DND-41 (cell line): Measurements from ENCODE around the gene COL4A1.

ENCODE experiments used
- ATAC-seq: fragments of 200-7000 bp; cut with Tn5 transposase; 3 replicates; pipeline ENCODE4 v1.9.1; 2021; ENCODE audit warnings: low read depth; ENCODE audit not compliant: insufficient read depth
- DNase-seq: peaks from one replicate; pipeline ENCODE4 v3.0.0-alpha.2; 2020
- H2AFZ ChIP-seq: 2 replicates; pipeline ENCODE4 v1.6.0; 2012; ENCODE audit warnings: low read depth, low read length
- H3K27ac ChIP-seq: 2 replicates; pipeline ENCODE4 v1.5.1; 2012; ENCODE audit warnings: low read length, inconsistent platforms
- H3K27me3 ChIP-seq: fragments of 200-600 bp; sonication (generic); 2 replicates; pipeline ENCODE4 v1.6.0; 2012; ENCODE audit warnings: low read length, mild to moderate bottlenecking, inconsistent platforms; ENCODE audit not compliant: insufficient read depth, poor library complexity
- H3K36me3 ChIP-seq: 2 replicates; pipeline ENCODE4 v1.5.1; 2012; ENCODE audit warnings: low read length, inconsistent platforms; ENCODE audit not compliant: insufficient read depth
- H3K4me1 ChIP-seq: 2 replicates; pipeline ENCODE4 v1.5.1; 2012; ENCODE audit warnings: mild to moderate bottlenecking, low read length; ENCODE audit not compliant: insufficient read depth
- H3K4me2 ChIP-seq: 2 replicates; pipeline ENCODE4 v1.6.0; 2012; ENCODE audit warnings: mild to moderate bottlenecking, moderate library complexity, low read length, inconsistent platforms; ENCODE audit not compliant: insufficient read depth
- H3K4me3 ChIP-seq, 2 experiments: fragments of 200-600 bp in 1 of 2; shearing (Covaris generic) in 1 of 2; 2 replicates each; pipeline ENCODE4 v1.5.1; 2012 to 2016; ENCODE audit warnings: inconsistent platforms in 2 of 2, low read length in 2 of 2, mild to moderate bottlenecking in 2 of 2, low read depth in 1 of 2, moderate library complexity in 1 of 2
- H3K79me2 ChIP-seq: 2 replicates; pipeline ENCODE4 v1.6.0; 2012; ENCODE audit warnings: low read length, inconsistent platforms; ENCODE audit not compliant: insufficient read depth
- H3K9ac ChIP-seq: 2 replicates; pipeline ENCODE4 v1.6.0; 2012; ENCODE audit warnings: low read depth, mild to moderate bottlenecking, inconsistent platforms, low read length, moderate library complexity
- H3K9me3 ChIP-seq: 2 replicates; pipeline ENCODE4 v1.5.1; 2012; ENCODE audit warnings: low read length, moderate library complexity, mild to moderate bottlenecking, inconsistent platforms; ENCODE audit not compliant: insufficient read depth, severe bottlenecking
- H4K20me1 ChIP-seq: 2 replicates; pipeline ENCODE4 v1.6.0; 2012; ENCODE audit warnings: low read length; ENCODE audit not compliant: insufficient read depth
- EZH2 ChIP-seq: IDR thresholded peaks from 3 replicates; pipeline ENCODE4 v1.6.1; 2012; ENCODE audit warnings: borderline replicate concordance, low read depth, mild to moderate bottlenecking, moderate library complexity, low read length, inconsistent platforms; ENCODE audit not compliant: severe bottlenecking
- TF ChIP-seq, protein P1 (sequence below): IDR thresholded peaks from 2 replicates; pipeline ENCODE4 v1.5.1; 2012; ENCODE audit warnings: borderline replicate concordance, low read length, moderate library complexity, mild to moderate bottlenecking; ENCODE audit not compliant: poor library complexity, severe bottlenecking; ENCODE audit errors: extremely low read depth

Gene COL4A1

DNA sequence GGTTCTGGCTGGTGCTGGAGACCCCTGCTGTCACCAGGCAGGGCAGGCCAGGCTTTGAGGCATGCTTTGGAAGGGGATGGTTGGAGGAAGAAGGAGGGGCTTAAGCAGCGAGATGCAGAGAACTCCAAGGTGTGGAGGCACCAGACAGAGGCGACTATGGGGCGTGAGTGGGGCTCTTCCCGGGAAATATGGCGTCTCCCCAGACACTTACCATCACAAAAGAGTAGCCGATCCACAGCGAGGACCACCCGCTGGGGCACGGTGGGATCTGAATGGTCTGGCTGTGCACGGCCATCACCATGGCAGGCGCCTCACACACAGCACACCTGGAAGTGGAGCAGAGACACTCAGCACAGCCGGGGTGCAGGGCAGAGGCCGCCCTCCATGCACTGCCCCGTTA lies 151.9 kb downstream of the COL4A1 start:
- H3K4me3 ChIP-seq = no peak overlapping the region
- TF ChIP-seq EZH2 = no peak
- TF ChIP-seq, protein P1, sequence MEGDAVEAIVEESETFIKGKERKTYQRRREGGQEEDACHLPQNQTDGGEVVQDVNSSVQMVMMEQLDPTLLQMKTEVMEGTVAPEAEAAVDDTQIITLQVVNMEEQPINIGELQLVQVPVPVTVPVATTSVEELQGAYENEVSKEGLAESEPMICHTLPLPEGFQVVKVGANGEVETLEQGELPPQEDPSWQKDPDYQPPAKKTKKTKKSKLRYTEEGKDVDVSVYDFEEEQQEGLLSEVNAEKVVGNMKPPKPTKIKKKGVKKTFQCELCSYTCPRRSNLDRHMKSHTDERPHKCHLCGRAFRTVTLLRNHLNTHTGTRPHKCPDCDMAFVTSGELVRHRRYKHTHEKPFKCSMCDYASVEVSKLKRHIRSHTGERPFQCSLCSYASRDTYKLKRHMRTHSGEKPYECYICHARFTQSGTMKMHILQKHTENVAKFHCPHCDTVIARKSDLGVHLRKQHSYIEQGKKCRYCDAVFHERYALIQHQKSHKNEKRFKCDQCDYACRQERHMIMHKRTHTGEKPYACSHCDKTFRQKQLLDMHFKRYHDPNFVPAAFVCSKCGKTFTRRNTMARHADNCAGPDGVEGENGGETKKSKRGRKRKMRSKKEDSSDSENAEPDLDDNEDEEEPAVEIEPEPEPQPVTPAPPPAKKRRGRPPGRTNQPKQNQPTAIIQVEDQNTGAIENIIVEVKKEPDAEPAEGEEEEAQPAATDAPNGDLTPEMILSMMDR = no peak
- no peaks in the 10 kb centered on the region for H4K20me1 ChIP-seq
- no peak overlapping the region for H3K9ac ChIP-seq
- no peak overlapping the region for H3K4me2 ChIP-seq
- no peak for DNase-seq
- no peaks in the 10 kb centered on the region for H3K79me2 ChIP-seq
- ATAC-seq = no peak
- H3K27me3 ChIP-seq = peaks cover 19% of the 10 kb centered on the region
- no peak overlapping the region for H2AFZ ChIP-seq
- H3K4me1 ChIP-seq = no peaks in the 10 kb centered on the region
- no peaks in the 10 kb centered on the region for H3K36me3 ChIP-seq
- no peaks in the 10 kb centered on the region for H3K9me3 ChIP-seq
- H3K27ac ChIP-seq = no peak overlapping the region

DNA sequence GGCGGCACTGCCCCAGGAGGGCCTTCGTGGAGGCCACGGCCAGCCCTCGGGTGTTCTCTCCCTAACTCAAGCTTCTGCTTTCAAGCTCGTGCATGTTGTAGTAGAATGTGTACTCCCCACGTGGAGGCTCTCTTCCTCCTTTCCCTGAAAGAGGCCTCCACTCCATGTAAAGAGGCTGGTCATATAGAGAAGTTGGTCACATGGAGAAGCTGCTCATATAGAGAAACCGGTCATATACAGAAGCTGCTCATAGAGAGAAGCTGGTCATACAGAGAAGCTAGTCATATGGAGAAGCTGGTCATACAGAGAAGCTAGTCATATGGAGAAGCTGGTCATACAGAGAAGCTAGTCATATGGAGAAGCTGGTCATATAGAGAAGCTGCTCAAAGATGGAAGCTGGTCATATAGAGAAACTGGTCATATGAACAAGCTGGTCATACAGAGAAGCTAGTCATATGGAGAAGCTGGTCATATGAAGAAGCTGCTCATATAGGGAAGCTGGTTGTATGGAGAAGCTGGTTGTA lies 152.5 kb downstream of the COL4A1 start:
- H2AFZ ChIP-seq = no peak overlapping the region
- H4K20me1 ChIP-seq = no peaks in the 10 kb centered on the region
- peaks cover 19% of the 10 kb centered on the region for H3K27me3 ChIP-seq
- H3K4me2 ChIP-seq = no peak overlapping the region
- no peak for TF ChIP-seq EZH2
- TF ChIP-seq, protein P1 = no peak
- H3K4me3 ChIP-seq = no peak overlapping the region
- H3K9me3 ChIP-seq = no peaks in the 10 kb centered on the region
- no peak overlapping the region for H3K27ac ChIP-seq
- no peaks in the 10 kb centered on the region for H3K36me3 ChIP-seq
- DNase-seq (no peak), ATAC-seq (no peak)
- no peaks in the 10 kb centered on the region for H3K4me1 ChIP-seq
- H3K79me2 ChIP-seq = no peaks in the 10 kb centered on the region
- H3K9ac ChIP-seq = no peak overlapping the region

DNA sequence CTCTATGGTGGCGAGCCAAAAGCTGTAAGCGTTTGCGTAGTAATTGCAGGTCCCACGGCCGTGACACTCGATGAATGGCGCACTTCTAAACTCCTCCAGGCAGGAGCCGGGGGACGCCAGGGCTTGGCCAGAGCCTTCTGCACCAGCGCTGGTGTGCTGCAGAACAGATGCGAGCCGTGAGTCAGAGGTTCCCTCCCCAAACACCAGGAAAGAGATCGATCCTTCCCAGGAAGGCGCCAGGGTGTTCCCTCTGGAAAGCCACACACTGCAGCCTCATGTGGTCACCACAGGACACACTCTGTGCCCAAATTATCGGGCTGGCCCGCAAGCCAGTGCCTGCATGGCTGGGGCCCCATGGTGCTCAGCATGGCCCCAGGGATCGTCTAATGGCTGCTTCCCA lies 154.6 kb downstream of the COL4A1 start:
- no peak overlapping the region for H3K9ac ChIP-seq
- H3K4me3 ChIP-seq = no peak overlapping the region
- DNase-seq = no peak
- no peaks in the 10 kb centered on the region for H3K36me3 ChIP-seq
- H2AFZ ChIP-seq = no peak overlapping the region
- no peaks in the 10 kb centered on the region for H3K79me2 ChIP-seq
- TF ChIP-seq EZH2 = no peak
- TF ChIP-seq, protein P1 = no peak
- ATAC-seq = no peak
- H3K4me1 ChIP-seq = no peaks in the 10 kb centered on the region
- no peaks in the 10 kb centered on the region for H4K20me1 ChIP-seq
- H3K27me3 ChIP-seq = peaks cover 18% of the 10 kb centered on the region
- no peak overlapping the region for H3K4me2 ChIP-seq
- no peaks in the 10 kb centered on the region for H3K9me3 ChIP-seq
- H3K27ac ChIP-seq = no peak overlapping the region

DNA sequence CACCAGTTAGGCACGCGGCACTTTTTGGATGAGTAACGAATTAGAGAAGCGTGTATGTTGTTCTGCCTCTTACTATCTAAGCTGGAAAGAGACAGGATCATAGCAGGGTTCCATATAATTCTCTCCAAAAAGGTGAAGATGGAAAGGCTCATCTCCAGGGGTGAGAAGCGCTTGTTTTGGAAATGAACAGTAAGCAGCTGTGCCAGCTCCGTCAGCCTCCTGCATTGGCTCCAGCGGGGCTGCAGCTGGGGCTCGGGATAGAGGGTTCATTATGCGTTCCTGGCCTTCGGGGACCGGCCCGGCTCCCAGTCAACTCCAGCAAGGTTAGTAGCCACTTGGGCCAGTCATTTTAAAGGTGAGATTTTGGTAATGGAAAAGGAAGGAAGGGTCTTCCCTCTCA lies 155.5 kb downstream of the COL4A1 start:
- no peak for TF ChIP-seq EZH2
- TF ChIP-seq, protein P1 = no peak
- H2AFZ ChIP-seq = no peak overlapping the region
- H3K4me3 ChIP-seq = no peak overlapping the region
- no peaks in the 10 kb centered on the region for H4K20me1 ChIP-seq
- peaks cover 18% of the 10 kb centered on the region for H3K27me3 ChIP-seq
- H3K27ac ChIP-seq = no peak overlapping the region
- DNase-seq (no peak), ATAC-seq (no peak)
- H3K4me1 ChIP-seq = no peaks in the 10 kb centered on the region
- H3K79me2 ChIP-seq = no peaks in the 10 kb centered on the region
- H3K4me2 ChIP-seq = no peak overlapping the region
- no peaks in the 10 kb centered on the region for H3K36me3 ChIP-seq
- no peak overlapping the region for H3K9ac ChIP-seq
- H3K9me3 ChIP-seq = no peaks in the 10 kb centered on the region
